ENCODE measurements around the gene AIF1. TPM values are rescaled to one million over a fixed set of nuclear protein-coding genes. Genes with fewer than 3 reads are reported as not detected.

Gene AIF1
- total RNA-seq, 1 donor from 2014 or later = 15.2 TPM

- no peaks in the 10 kb centered on the region for H3K36me3 ChIP-seq
- H3K4me1 ChIP-seq = peaks cover 38% of the 10 kb centered on the region
- intact Hi-C loops (cut with micrococcal nuclease) = no loop called here
- no peak for DNase-seq
- H3K9me3 ChIP-seq (replicated peaks) = no peaks in the 10 kb centered on the region
- H3K27me3 ChIP-seq (ENCODE audit: low read depth) = no peaks in the 10 kb centered on the region
- H3K27ac ChIP-seq (replicated peaks) = no peak overlapping the region
- H3K4me3 ChIP-seq = no peak overlapping the region
- TF ChIP-seq, protein P1, sequence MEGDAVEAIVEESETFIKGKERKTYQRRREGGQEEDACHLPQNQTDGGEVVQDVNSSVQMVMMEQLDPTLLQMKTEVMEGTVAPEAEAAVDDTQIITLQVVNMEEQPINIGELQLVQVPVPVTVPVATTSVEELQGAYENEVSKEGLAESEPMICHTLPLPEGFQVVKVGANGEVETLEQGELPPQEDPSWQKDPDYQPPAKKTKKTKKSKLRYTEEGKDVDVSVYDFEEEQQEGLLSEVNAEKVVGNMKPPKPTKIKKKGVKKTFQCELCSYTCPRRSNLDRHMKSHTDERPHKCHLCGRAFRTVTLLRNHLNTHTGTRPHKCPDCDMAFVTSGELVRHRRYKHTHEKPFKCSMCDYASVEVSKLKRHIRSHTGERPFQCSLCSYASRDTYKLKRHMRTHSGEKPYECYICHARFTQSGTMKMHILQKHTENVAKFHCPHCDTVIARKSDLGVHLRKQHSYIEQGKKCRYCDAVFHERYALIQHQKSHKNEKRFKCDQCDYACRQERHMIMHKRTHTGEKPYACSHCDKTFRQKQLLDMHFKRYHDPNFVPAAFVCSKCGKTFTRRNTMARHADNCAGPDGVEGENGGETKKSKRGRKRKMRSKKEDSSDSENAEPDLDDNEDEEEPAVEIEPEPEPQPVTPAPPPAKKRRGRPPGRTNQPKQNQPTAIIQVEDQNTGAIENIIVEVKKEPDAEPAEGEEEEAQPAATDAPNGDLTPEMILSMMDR (IDR thresholded peaks at IDR 0.05; ENCODE audit: borderline replicate concordance) = no peak
Observed at GRCh38 chr6:31579546-31580437, 35.2 kb upstream of the AIF1 start.

DNA sequence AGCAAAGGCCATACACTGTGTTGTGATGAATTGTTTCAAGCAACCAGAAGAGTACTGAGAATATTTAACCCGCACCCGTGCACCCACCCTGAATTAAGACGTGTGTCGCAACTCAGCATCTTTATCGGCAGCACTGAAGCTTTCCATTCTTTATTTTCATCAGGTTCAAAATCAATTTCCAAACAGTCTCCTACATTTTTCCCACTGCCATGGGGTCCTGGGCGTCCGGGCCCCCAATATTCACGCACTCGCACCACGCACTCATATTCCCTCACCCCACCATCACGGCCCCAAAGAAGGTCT is 34.6 kb upstream of the AIF1 start:
- Histone ChIP-seq H3K27ac (replicated peaks) (peak overlapping the region; percentile 90), H3K36me3 (no peaks in the 10 kb centered on the region), H3K4me3 (peak overlapping the region; percentile 86), H3K9me3 (replicated peaks) (no peaks in the 10 kb centered on the region), H3K27me3 (ENCODE audit: low read depth) (no peaks in the 10 kb centered on the region), H3K4me1 (peaks cover 38% of the 10 kb centered on the region)
- intact Hi-C loops (cut with micrococcal nuclease) = no loop called here
- TF ChIP-seq, protein P1 (IDR thresholded peaks at IDR 0.05; ENCODE audit: borderline replicate concordance) = no peak
- no peak for DNase-seq

DNA sequence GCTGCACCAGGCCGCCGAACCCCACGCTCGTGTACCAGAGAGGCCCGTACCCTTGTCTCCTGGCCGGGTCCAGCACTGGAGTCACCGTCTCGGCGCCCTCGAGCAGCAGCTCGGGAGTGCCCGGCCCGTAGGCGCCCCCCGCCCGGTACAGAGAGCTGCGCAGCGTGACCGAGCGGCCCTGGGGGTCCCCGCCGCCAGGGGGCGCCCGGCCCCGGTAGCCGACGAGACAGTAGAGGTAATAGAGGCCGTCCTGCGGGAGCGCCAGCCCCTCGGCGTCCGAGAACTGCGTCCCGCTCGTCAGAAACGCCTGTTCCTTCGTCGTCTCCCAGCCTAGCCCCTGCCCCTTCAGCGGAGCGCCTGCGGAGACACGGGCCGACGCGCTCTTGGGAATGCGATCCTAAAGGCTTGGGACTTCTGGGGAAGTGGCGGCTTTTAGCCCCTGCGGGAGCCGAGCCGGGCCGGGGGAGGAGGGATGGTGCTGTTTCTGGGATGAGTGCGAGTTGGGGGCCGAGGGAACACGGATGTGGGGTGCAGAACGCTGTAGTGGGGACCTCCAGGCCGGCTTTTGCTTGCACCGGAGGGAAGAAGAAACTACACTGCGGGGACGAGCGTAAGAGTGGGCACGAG is 34.1 kb upstream of the AIF1 start:
- no peaks in the 10 kb centered on the region for H3K27me3 ChIP-seq (ENCODE audit: low read depth)
- H3K36me3 ChIP-seq = no peaks in the 10 kb centered on the region
- intact Hi-C loops (cut with micrococcal nuclease) = no loop called here
- TF ChIP-seq, protein P1 (IDR thresholded peaks at IDR 0.05; ENCODE audit: borderline replicate concordance) = peak; percentile 99
- peak; percentile 92 for DNase-seq
- peaks cover 41% of the 10 kb centered on the region for H3K4me1 ChIP-seq
- peak overlapping the region; percentile 86 for H3K4me3 ChIP-seq
- no peaks in the 10 kb centered on the region for H3K9me3 ChIP-seq (replicated peaks)
- H3K27ac ChIP-seq (replicated peaks) = peak overlapping the region; percentile 90

GRCh38 chr6:31581434-31582229 is 33.4 kb upstream of the AIF1 start:
- peak overlapping the region; percentile 90 for H3K27ac ChIP-seq (replicated peaks)
- no peaks in the 10 kb centered on the region for H3K27me3 ChIP-seq (ENCODE audit: low read depth)
- no peaks in the 10 kb centered on the region for H3K9me3 ChIP-seq (replicated peaks)
- peaks cover 39% of the 10 kb centered on the region for H3K4me1 ChIP-seq
- intact Hi-C loops (cut with micrococcal nuclease) = no loop called here
- TF ChIP-seq, protein P1 (IDR thresholded peaks at IDR 0.05; ENCODE audit: borderline replicate concordance) = no peak
- DNase-seq = no peak
- peak overlapping the region; percentile 86 for H3K4me3 ChIP-seq
- no peaks in the 10 kb centered on the region for H3K36me3 ChIP-seq

DNA sequence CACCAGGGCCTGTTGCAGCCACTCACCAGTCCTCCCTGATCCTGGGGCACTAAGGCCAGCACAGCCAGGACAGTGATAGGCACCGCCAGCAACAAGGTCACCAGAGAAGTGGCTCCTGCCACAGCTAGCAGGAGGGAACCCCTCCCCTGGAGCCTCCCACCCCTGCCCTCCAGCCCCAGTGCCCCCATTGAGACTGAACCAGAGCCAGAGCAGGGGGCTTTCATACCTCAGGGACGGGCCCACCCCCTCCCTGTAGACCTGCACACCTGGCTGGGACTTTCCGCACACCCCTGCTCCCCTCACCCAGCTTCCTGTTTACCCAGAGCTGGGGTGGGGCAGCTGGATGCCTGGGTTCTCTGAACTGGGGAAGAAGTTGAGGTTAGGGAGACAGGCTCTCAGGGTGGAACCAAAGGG is 32.8 kb upstream of the AIF1 start, which contains the start of gene LTB:
LTB (minus strand) TSS at position 195 of the 414 bp plus-strand sequence; CDS start at position 188, 7 bp downstream.
- intact Hi-C loops (cut with micrococcal nuclease) = no loop called here
- peaks cover 33% of the 10 kb centered on the region for H3K4me1 ChIP-seq
- H3K27ac ChIP-seq (replicated peaks) = peak within 1 kb of the TSS; percentile 90
- H3K27me3 ChIP-seq (ENCODE audit: low read depth) = no peaks in the 10 kb centered on the region
- TF ChIP-seq, protein P1 (IDR thresholded peaks at IDR 0.05; ENCODE audit: borderline replicate concordance) = no peak
- no peak for DNase-seq
- H3K4me3 ChIP-seq = peak within 1 kb of the TSS; percentile 86
- no peaks in the 10 kb centered on the region for H3K9me3 ChIP-seq (replicated peaks)
- no peaks in the 10 kb centered on the region for H3K36me3 ChIP-seq

All from left ventricle myocardium inferior (tissue), 1 donor.